Measurements from ENCODE around the gene GAREM1.
"Not testable (repeated sequence)": the region's sequence is repeated elsewhere in the genome, so short reads cannot be mapped to it uniquely, and the experiment has no call there.

The GAREM1 gene

GRCh38 chr18:32326450-32327308 is 144.0 kb downstream of the GAREM1 start:
- no peak for DNase-seq (ENCODE audit: low spot score)

- DNase-seq (ENCODE audit: low spot score): no peak
These were observed 146.5 kb downstream of the GAREM1 start for GRCh38 chr18:32324181-32324580.

GRCh38 chr18:32321826-32322225 is 148.9 kb downstream of the GAREM1 start:
- DNase-seq (ENCODE audit: low spot score): no peak

GRCh38 chr18:32319084-32319483 is 151.6 kb downstream of the GAREM1 start:
- no peak for DNase-seq (ENCODE audit: low spot score)

GRCh38 chr18:32318581-32318980 is 152.1 kb downstream of the GAREM1 start:
- no peak for DNase-seq (ENCODE audit: low spot score)

- no peak for DNase-seq (ENCODE audit: low spot score)
These were observed 153.0 kb downstream of the GAREM1 start for GRCh38 chr18:32317651-32318050.

GRCh38 chr18:32315881-32316280 is 154.8 kb downstream of the GAREM1 start:
- DNase-seq (ENCODE audit: low spot score): no peak

GRCh38 chr18:32310774-32311173 is 159.9 kb downstream of the GAREM1 start:
- DNase-seq (ENCODE audit: low spot score): no peak

GRCh38 chr18:32310101-32310500 is 160.6 kb downstream of the GAREM1 start:
- DNase-seq (ENCODE audit: low spot score): no peak

- no peak for DNase-seq (ENCODE audit: low spot score)
These were observed 162.1 kb downstream of the GAREM1 start for GRCh38 chr18:32308493-32309120.

- no peak for DNase-seq (ENCODE audit: low spot score)
These were observed 167.3 kb downstream of the GAREM1 start for GRCh38 chr18:32303400-32303799.

GRCh38 chr18:32302806-32303205 is 167.9 kb downstream of the GAREM1 start:
- no peak for DNase-seq (ENCODE audit: low spot score)

- no peak for DNase-seq (ENCODE audit: low spot score)
These were observed 168.5 kb downstream of the GAREM1 start for GRCh38 chr18:32301976-32302743.

- no peak for DNase-seq (ENCODE audit: low spot score)
These were observed 169.3 kb downstream of the GAREM1 start for GRCh38 chr18:32301361-32301760.

GRCh38 chr18:32300914-32301313 is 169.8 kb downstream of the GAREM1 start:
- DNase-seq (ENCODE audit: low spot score): no peak

GRCh38 chr18:32299484-32299883 is 171.2 kb downstream of the GAREM1 start:
- no peak for DNase-seq (ENCODE audit: low spot score)

- no peak for DNase-seq (ENCODE audit: low spot score)
These were observed 172.5 kb downstream of the GAREM1 start for GRCh38 chr18:32298171-32298667.

GRCh38 chr18:32297579-32298170 is 173.0 kb downstream of the GAREM1 start:
- DNase-seq (ENCODE audit: low spot score): no peak

- DNase-seq (ENCODE audit: low spot score): no peak
These were observed 173.8 kb downstream of the GAREM1 start for GRCh38 chr18:32296851-32297250.

GRCh38 chr18:32295604-32296003 is 175.1 kb downstream of the GAREM1 start:
- no peak for DNase-seq (ENCODE audit: low spot score)

GRCh38 chr18:32293107-32293506 is 177.6 kb downstream of the GAREM1 start:
- no peak for DNase-seq (ENCODE audit: low spot score)

GRCh38 chr18:32291623-32292022 is 179.1 kb downstream of the GAREM1 start:
- DNase-seq (ENCODE audit: low spot score): not testable (repeated sequence)
